CD1c-positive myeloid dendritic cell (primary cell): ENCODE data around the gene EPX.
A peak's percentile ranks its signal among the peaks of the same experiment; 100 is the strongest.

Source experiments
- DNase-seq: peaks from one replicate; pipeline ENCODE4 v3.0.0-alpha.2; 2016; ENCODE audit errors: extremely low spot score

Gene EPX

GRCh38 chr17:58229384-58229783, 36.9 kb downstream of the EPX start:
- DNase-seq: no peak

DNA sequence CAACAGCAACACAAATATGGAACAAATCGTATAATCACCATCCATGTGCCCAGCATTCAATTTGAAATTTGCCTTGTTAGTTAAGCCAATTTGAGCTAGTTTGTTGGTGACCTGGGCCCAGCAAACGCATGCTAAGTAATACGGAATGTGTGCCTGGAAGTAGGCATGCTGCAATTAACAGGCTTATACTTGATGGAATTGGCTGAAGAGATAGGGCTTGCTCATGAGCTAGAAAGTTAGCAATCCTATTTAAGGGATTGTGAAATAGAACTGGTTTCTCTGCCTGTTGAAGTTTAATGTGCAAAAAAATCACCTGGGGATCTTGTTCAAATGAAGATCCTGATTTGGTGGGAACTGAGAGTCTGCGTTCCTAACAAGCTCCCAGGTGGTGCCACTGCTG, 37.4 kb downstream of the EPX start:
- DNase-seq: no peak

- peak; percentile 75 for DNase-seq
Observed at GRCh38 chr17:58231641-58232040, 39.1 kb downstream of the EPX start.

GRCh38 chr17:58232707-58233156, 40.2 kb downstream of the EPX start:
- DNase-seq: peak; percentile 97

GRCh38 chr17:58233543-58233942, 41.0 kb downstream of the EPX start:
- DNase-seq: peak; percentile 76

- DNase-seq: no peak
Observed at GRCh38 chr17:58234512-58234911, 42.0 kb downstream of the EPX start.

DNA sequence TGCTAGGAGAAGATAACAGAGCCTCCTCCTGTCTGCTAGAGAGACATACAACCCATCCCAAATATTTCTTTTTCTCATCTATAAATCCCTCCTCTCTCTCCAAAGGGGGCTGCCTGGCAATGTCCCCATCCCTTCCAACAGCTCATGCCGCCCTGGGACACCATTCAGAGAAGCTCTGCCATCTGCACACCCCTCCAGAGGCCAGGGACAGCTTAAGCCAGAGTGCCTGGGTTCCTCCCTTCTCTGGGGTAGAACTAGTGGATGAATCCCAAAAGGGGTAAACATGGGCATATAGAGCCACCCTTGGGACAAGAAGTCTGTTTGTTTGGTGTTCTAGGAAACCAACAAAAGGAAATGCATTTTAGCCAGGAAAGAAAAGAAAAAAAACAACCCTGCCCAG, 43.3 kb downstream of the EPX start:
- no peak for DNase-seq

- no peak for DNase-seq
Observed at GRCh38 chr17:58236394-58236793, 43.9 kb downstream of the EPX start.

DNA sequence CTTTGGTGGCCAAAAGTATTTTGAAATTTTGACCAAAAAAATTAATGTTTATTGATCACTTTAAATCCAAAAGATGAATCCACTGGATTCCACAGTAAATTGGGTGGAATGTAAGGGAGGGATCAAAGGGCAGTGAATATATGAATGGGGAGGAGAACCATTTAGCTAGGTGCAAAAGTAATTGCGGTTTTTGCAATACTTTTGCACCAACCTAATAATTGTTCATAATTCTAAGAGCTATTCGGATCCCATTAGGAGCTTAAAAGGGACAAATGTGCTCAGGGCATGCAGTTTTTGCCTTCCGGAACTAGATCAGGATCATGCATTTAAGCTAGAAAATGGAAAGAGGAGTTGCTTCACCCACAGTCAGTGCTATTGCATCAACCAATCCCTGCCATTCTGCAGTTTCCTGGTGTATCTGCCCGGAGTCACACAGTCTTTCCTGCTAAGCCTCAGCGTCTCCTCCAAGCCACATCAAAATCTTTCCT, 45.7 kb downstream of the EPX start, which contains the start of gene LPO:
TSS of gene LPO (plus strand) at position 438 of the 488 bp plus-strand sequence. CDS start 4,396 bp downstream, outside the sequence.
- DNase-seq: no peak

GRCh38 chr17:58239987-58240386, 47.5 kb downstream of the EPX start:
- DNase-seq: no peak

- DNase-seq: no peak
Observed at GRCh38 chr17:58242171-58242784, 49.8 kb downstream of the EPX start.

- DNase-seq: no peak
Observed at GRCh38 chr17:58244963-58245362, 52.4 kb downstream of the EPX start.

DNA sequence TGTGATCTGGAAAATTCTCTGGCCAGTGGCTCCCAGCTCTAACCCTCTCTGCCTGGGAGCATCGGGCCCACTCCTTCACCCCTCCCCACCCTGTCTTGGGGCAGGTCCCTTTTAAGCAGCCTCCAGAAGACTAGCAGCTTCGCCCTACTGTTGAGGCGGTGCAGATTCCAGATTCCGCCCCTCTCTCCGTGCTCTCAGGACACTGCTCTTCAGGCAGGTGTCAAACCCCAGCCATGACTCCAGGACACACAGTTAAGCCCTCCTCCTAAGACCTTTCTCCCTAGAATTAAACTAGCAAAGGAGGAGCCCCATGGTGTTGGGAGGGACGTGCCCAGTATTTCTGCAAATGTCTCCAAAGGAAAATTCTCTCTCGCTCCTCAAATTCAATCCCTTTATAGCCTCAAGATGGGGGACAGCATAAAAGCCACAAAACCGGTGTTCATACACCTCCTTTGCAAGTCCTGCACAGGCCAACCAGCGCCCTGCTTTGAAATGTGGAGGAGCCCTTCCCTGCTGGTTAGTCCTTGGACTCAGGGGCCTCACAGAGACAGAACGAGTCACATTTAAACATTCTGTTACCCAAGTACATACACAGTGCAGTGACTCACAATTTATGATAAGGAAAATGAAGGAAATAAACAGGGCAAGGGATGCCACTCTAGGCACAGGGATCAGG, 53.0 kb downstream of the EPX start:
- no peak for DNase-seq

- DNase-seq: no peak
Observed at GRCh38 chr17:58246104-58246740, 53.7 kb downstream of the EPX start.

DNA sequence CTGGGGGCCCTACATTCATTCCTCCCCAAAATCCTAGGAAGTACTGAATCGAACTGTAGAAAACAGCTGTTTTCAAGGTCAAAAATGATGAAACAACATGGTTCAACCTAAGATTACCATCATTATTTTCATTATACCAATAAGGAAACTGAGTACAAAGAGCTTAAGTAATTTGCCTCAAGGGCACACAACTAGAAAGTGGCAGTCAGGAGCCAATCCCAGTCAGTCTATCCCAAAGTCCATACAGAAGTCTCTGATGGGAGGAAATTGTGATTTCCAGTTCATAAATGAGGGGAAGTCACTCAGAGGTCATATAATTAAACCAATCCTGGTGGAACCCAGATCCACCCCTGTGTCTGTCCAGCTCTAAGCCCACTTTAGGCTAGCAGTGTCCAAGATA, 54.3 kb downstream of the EPX start:
- DNase-seq: no peak

DNA sequence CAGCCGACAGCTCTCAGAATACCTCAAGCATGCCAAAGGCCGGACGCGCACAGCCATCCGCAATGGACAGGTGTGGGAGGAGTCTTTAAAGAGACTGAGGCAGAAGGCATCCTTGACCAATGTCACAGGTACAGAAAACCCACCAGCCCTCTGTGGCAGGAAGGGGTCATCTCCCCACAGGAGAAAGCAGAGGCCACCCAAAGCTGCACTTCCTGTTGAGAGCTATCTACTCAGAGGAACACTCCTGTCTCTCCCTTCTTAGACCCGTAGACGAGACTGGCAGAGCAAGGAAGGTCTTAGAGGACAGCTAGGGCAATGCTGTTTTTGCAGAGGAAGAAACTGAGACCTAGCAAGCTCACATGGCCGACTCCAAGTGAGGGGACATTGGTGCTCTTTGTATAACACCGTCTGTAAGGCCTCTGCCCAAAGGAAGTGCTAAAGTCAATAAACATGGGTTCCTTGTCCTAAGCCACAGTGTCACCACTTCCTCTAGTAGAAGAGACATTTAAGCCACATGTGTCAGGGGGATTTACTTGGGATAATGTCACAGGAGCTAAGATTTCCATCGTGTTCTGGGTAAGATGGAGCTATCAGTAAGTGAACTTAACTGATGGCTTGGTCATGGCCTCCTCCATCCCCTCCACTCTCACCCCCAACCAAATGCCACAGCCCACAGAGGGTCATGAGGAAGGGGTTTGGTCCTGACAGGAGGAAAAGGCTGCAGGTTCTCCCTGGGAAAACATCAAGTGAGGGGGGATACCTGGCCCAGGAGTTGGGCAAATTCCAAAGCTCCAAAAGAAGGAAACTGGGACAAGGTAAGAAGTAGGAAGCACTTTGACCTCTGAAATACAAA, 55.2 kb downstream of the EPX start:
- peak; percentile 20 for DNase-seq

DNA sequence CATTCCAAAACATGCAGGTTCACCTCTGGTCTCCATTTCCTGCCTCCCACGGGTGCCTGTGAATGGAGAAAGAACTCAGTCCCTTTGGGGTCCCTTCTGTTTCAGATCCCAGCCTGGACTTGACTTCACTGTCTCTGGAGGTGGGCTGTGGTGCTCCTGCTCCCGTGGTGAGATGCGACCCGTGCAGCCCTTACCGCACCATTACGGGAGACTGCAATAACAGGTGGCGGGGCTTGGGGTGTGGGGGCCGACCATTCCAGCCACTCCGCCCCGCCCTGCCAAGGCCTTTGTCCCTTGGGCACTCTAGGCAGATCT, 56.4 kb downstream of the EPX start:
- no peak for DNase-seq

GRCh38 chr17:58249270-58250133, 57.0 kb downstream of the EPX start:
- DNase-seq: peak; percentile 78

GRCh38 chr17:58250344-58251011, 58.0 kb downstream of the EPX start:
- no peak for DNase-seq

DNA sequence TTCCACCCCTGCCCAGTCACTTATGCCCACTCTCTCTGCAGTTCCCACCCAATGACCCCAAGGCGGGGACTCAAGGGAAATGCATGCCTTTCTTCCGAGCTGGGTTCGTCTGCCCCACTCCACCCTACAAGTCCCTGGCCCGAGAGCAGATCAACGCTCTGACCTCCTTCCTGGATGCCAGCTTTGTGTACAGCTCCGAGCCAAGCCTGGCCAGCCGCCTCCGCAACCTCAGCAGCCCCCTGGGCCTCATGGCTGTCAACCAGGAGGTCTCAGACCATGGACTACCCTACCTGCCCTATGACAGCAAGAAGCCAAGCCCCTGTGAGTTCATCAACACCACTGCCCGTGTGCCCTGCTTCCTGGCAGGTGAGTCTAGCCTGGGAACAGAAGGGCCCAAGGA, 59.6 kb downstream of the EPX start:
- no peak for DNase-seq

DNA sequence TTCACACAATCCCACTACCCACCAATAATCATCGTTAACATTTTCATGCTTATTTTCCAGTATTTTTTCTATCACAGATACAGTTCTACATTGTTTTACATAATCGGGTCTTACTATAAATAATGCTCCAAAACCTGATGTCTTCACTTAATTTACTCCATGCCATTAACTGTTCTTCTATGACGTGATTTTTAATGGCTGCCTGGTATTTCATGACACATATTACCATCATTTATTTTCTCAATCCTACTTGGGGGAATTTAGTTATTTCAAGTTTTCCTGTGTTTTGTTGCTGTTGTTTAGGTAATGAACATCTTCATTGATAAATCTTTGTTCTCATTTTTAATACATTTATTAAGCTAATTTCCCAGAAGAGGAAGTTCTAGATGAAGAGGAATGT, 60.6 kb downstream of the EPX start:
- no peak for DNase-seq
